Fibroblast of skin of abdomen (primary cell): Measurements from ENCODE around the gene CCSER2.

Experiments
- DNase-seq: peaks from one replicate; pipeline ENCODE4 v3.0.0-alpha.2; 2013

The CCSER2 gene

GRCh38 chr10:84551437-84552120, 223.2 kb downstream of the CCSER2 start:
- no peak for DNase-seq

DNA sequence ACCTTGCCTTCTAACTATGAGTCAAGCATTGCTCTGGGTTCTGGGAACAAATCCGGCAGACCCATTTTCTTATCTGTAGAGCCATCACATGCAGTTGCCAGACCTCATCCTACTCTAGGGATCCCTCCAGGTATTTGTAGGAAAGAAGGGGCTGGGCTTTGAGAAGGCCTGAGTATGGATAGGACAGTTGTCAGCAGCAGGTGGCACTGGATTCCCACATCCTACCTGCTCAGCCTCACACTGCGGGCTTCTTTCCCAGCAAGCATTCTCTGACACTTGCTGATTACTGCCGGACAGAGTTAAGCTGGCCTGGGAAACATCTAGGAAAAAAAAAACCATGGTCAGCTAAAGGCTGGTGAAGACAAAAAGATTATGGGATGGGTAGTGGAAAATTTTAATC, 224.1 kb downstream of the CCSER2 start:
- DNase-seq: no peak

DNA sequence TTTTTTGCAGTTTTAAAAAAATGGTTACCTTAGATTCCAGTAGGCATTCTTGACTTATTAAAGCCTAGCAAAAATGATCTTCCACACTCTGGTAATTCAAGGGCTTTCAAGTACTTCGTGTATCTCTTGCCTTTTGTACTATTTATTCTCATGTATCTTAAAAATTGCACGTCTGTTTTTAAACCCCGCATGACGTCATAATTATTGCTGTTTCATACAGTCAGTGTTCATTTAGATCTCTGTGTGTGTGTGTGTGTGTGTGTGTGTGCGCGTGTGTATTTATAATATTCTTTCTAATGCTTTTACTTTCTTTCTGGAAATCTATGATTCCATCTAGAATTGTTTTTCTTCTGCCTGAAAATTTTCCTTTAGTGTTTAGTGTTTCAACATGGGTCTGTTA, 234.2 kb downstream of the CCSER2 start:
- DNase-seq: no peak

- no peak for DNase-seq
Observed at GRCh38 chr10:84563355-84563754, 235.0 kb downstream of the CCSER2 start.

DNA sequence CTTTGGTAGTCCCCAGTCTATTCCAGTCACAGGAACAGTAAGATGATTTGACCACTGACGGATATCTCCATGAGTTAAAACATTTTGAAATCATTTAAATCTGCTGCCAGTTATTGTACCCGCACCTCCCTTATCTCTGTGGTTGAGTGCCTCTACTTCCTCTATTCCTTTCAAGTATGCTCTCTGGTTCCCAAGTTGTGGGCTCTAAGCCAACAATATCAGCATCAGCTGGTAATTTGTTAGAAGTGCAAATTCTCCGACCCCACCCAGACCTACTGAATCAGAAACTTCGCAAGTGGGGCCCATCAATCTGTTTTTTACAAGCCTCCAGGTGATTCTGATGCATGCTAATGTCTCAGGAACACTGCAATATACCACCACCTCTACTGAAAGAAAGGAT, 235.5 kb downstream of the CCSER2 start:
- DNase-seq: no peak

DNA sequence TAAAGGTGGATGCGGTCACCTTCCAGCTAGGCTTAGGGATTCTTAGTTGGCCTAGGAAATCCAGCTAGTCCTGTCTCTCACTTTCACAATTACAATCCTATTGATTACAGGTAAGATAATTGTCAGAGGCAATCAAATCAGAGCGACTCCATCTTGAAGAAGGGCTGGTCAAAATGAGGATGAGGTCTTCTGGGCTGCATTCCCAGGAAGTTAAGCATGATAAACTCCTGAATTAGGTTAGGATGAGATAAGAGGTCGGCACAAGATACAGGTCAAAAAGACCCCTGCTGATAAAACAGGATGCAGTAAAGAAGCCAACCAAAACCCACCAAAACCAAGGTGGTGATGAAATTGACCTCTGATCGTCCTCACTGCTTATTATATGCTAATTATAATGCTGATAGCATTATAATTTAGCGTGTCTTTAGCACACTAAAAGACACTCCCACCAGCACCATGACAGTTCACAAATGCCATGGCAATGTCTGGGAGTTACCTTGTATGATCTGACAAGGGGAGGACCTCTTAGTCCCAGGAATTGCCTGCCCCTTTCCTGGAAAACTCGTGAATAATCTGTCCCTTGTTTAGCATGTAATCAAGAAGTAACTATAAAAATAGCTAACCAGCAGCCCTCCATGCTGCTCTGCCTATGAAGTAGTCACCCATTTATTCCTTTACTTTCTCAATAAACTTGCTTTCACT, 237.6 kb downstream of the CCSER2 start:
- no peak for DNase-seq

GRCh38 chr10:84567133-84567532, 238.7 kb downstream of the CCSER2 start:
- DNase-seq: no peak
